ENCODE data around the gene ZNF664. TPM values are rescaled to one million over a fixed set of nuclear protein-coding genes. Genes with fewer than 3 reads are reported as not detected.
"Not testable (repeated sequence)": the region's sequence is repeated elsewhere in the genome, so short reads cannot be mapped to it uniquely, and the experiment has no call there.

The ZNF664 gene
- total and polyA plus RNA-seq, 9 of the 15 experiments (the other 6 are each of a cell fraction or from before 2014, with no cell fraction given), result 3.3 to 101 (median 63.6) TPM

DNA sequence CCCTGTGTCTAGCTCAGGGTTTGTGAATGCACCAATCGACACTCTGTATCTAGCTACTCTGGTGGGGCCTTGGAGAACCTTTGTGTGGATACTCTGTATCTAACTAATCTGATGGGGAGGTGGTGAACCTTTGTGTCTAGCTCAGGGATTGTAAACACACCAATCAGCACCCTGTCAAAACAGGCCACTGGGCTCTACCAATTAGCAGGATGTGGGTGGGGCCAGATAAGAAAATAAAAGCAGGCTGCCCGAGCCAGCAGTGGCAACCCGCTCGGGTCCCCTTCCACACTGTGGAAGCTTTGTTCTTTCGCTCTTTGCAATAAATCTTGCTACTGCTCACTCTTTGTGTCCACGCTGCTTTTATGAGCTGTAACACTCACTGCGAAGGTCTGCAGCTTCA lies 25.5 kb upstream of the ZNF664 start:
- H3K79me2 ChIP-seq (ENCODE audit: control insufficient read depth, insufficient read depth, low read length); POLR2A ChIA-PET; H4K20me1 ChIP-seq (replicated peaks; ENCODE audit: control insufficient read depth, insufficient read depth, low read length); H3K27ac ChIP-seq (ENCODE audit: extremely low read depth, low read depth, low read length); H3K4me3 ChIP-seq; ATAC-seq; H3K9ac ChIP-seq (ENCODE audit: insufficient read depth in 1 of 2, low read depth in 2 of 2, low read length in 2 of 2); DNase-seq (ENCODE audit: extremely low read depth in 1 of 4, low spot score in 3 of 4); H3K4me2 ChIP-seq (ENCODE audit: insufficient read depth, low read length); H3K36me3 ChIP-seq (ENCODE audit: control insufficient read depth, insufficient read depth, low read length); H3K9me1 ChIP-seq (ENCODE audit: control insufficient read depth, insufficient read depth, low read length); CTCF ChIA-PET (ENCODE audit: low intra/inter-chr PET ratio); intact Hi-C loops (cut with micrococcal nuclease); in situ Hi-C loops (cut with MboI); H3K9me3 ChIP-seq (replicated peaks; ENCODE audit: control insufficient read depth, insufficient read depth, low read depth, low read length); H2AFZ ChIP-seq (ENCODE audit: low read depth, low read length); BruUV-seq (replicated peaks); FAIRE-seq: not testable (repeated sequence)
- peak; percentile 3 for TF ChIP-seq NFYB (IDR thresholded peaks at IDR 0.05; ENCODE audit: extremely low read depth, insufficient read length)
- Histone ChIP-seq H3K4me1 (replicated peaks in 1 of 2; ENCODE audit: control insufficient read depth in 2 of 2, insufficient read depth in 2 of 2, low read length in 2 of 2) (peaks cover 9 to 15% of the 10 kb centered on the region in 2 experiments; a peak in 4 of 5 replicates), H3K27me3 (ENCODE audit: control insufficient read depth in 2 of 2, insufficient read depth in 2 of 2, low read length in 2 of 2) (peaks cover 22 to 31% of the 10 kb centered on the region in 2 experiments; a peak in 4 of 5 replicates)
- WGBS (ENCODE audit: insufficient coverage, low coverage, missing lambda C conversion rate), result 71% methylated on average over 3 of the region's 7 CpGs

- Histone ChIP-seq H3K9me3 (replicated peaks; ENCODE audit: control insufficient read depth, insufficient read depth, low read depth, low read length) (no peaks in the 10 kb centered on the region), H4K20me1 (replicated peaks; ENCODE audit: control insufficient read depth, insufficient read depth, low read length) (no peaks in the 10 kb centered on the region), H3K79me2 (ENCODE audit: control insufficient read depth, insufficient read depth, low read length) (no peaks in the 10 kb centered on the region), H3K4me2 (ENCODE audit: insufficient read depth, low read length) (no peak overlapping the region), H3K27me3 (ENCODE audit: control insufficient read depth in 2 of 2, insufficient read depth in 2 of 2, low read length in 2 of 2) (peaks cover 17 to 27% of the 10 kb centered on the region in 2 experiments; a peak in 4 of 5 replicates), H3K9ac (ENCODE audit: insufficient read depth in 1 of 2, low read depth in 2 of 2, low read length in 2 of 2) (peak overlapping the region in 1 of 2 experiments; percentile 39; a peak in 1 of 4 replicates), H3K4me3 (no peak overlapping the region), H3K27ac (ENCODE audit: extremely low read depth, low read depth, low read length) (no peak overlapping the region), H3K4me1 (replicated peaks in 1 of 2; ENCODE audit: control insufficient read depth in 2 of 2, insufficient read depth in 2 of 2, low read length in 2 of 2) (peaks cover 9 to 11% of the 10 kb centered on the region in 2 experiments; a peak in 4 of 5 replicates), H3K9me1 (ENCODE audit: control insufficient read depth, insufficient read depth, low read length) (no peaks in the 10 kb centered on the region), H2AFZ (ENCODE audit: low read depth, low read length) (peak overlapping the region; percentile 8; the same call in 1 of the 2 replicates), H3K36me3 (ENCODE audit: control insufficient read depth, insufficient read depth, low read length) (no peaks in the 10 kb centered on the region)
- FAIRE-seq, result no peak
- in situ Hi-C loops (cut with MboI), result no loop called here
- ChIA-PET POLR2A (interaction anchor here (0.6 to 0.9 kb wide), 2 partner anchors 20 to 34 kb away, joined by 3 to 4 read pairs; no protein-coding TSS in a partner anchor), CTCF (ENCODE audit: low intra/inter-chr PET ratio) (no interaction called here)
- intact Hi-C loops (cut with micrococcal nuclease), result no loop called here
- no peak for DNase-seq (ENCODE audit: extremely low read depth in 1 of 4, low spot score in 3 of 4)
- no TSS peak for BruUV-seq (replicated peaks)
- WGBS (ENCODE audit: insufficient coverage, low coverage, missing lambda C conversion rate), result 57% methylated on average over 11 of the region's 11 CpGs
- ATAC-seq, result no peak; the same call in 2 of the 3 replicates
- TF ChIP-seq, protein P1, sequence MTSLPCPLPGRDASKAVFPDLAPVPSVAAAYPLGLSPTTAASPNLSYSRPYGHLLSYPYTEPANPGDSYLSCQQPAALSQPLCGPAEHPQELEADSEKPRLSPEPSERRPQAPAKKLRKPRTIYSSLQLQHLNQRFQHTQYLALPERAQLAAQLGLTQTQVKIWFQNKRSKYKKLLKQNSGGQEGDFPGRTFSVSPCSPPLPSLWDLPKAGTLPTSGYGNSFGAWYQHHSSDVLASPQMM (CRISPR knock-in tag; IDR thresholded peaks at IDR 0.05), result no peak
- TF ChIP-seq FOXO4 (CRISPR knock-in tag; IDR thresholded peaks at IDR 0.05) (no peak), NR2F6 (CRISPR knock-in tag; IDR thresholded peaks at IDR 0.05) (no peak), NFIC (IDR thresholded peaks at IDR 0.05) (no peak), YY1 (IDR thresholded peaks at IDR 0.05; ENCODE audit: borderline replicate concordance in 1 of 3, control insufficient read depth in 1 of 3, extremely low read depth in 1 of 3, insufficient read depth in 3 of 3, insufficient read length in 1 of 3, insufficient replicate concordance in 2 of 3, low read depth in 1 of 3, low read length in 2 of 3) (no peak), ZNF644 (tag; IDR thresholded peaks at IDR 0.05; ENCODE audit: low read depth) (no peak), COPS2 (conservative IDR thresholded peaks at IDR 0.05) (no peak)
Observed at GRCh38 chr12:123948401-123948795, 24.6 kb upstream of the ZNF664 start.
